HG02571 (cell line): ENCODE results near the gene TMEM134.
A peak's percentile ranks its signal among the peaks of the same experiment; 100 is the strongest.
"Not testable (repeated sequence)": the region's sequence is repeated elsewhere in the genome, so short reads cannot be mapped to it uniquely, and the experiment has no call there.

Source experiments
- ATAC-seq: cut with Tn5 transposase; IDR thresholded peaks from one replicate; pipeline ENCODE4 v1.9.1; 2021; ENCODE audit warnings: mild to moderate bottlenecking, moderate library complexity; ENCODE audit not compliant: unreplicated experiment

TMEM134 gene

GRCh38 chr11:67468759-67469507 is at the start of gene TMEM134:
TSS of gene TMEM134 (minus strand) at chr11:67469251. CDS start at chr11:67469192, 59 bp downstream.
- ATAC-seq, result peak; percentile 69

GRCh38 chr11:67517784-67518552 is 48.9 kb upstream of the TMEM134 start:
- no peak for ATAC-seq

GRCh38 chr11:67516806-67517205 is 47.8 kb upstream of the TMEM134 start:
- ATAC-seq, result no peak

GRCh38 chr11:67514116-67514515 is 45.1 kb upstream of the TMEM134 start:
- ATAC-seq, result no peak

- ATAC-seq, result not testable (repeated sequence)
Measured at GRCh38 chr11:67511558-67511957, 42.5 kb upstream of the TMEM134 start.

- no peak for ATAC-seq
Measured at GRCh38 chr11:67510023-67510345, 40.9 kb upstream of the TMEM134 start.

GRCh38 chr11:67508486-67509121 is 39.6 kb upstream of the TMEM134 start:
- peak; percentile 31 for ATAC-seq

GRCh38 chr11:67507864-67508485 is 38.9 kb upstream of the TMEM134 start, which contains the start of gene CDK2AP2:
TSS of gene CDK2AP2 (minus strand) at chr11:67508162. CDS start at chr11:67508082, 80 bp downstream.
- ATAC-seq, result peak; percentile 67

- ATAC-seq, result no peak
Measured at GRCh38 chr11:67507242-67507863, 38.3 kb upstream of the TMEM134 start.

GRCh38 chr11:67506426-67507051 is 37.5 kb upstream of the TMEM134 start:
- ATAC-seq, result no peak

- no peak for ATAC-seq
Measured at GRCh38 chr11:67505605-67506396, 36.8 kb upstream of the TMEM134 start.

- no peak for ATAC-seq
Measured at GRCh38 chr11:67504950-67505581, 36.0 kb upstream of the TMEM134 start, which contains the start of gene PITPNM1. TSS of gene PITPNM1 (minus strand) at chr11:67505363. CDS start at chr11:67504180, 1,183 bp downstream.

GRCh38 chr11:67504005-67504949 is 35.2 kb upstream of the TMEM134 start:
- no peak for ATAC-seq

GRCh38 chr11:67503119-67504004 is 34.3 kb upstream of the TMEM134 start:
- ATAC-seq, result no peak

GRCh38 chr11:67502328-67502979 is 33.4 kb upstream of the TMEM134 start:
- ATAC-seq, result no peak

- no peak for ATAC-seq
Measured at GRCh38 chr11:67501854-67502253, 32.8 kb upstream of the TMEM134 start.
